Heart right ventricle (tissue), 16 donors: Measurements from ENCODE around the gene PIF1. TPM values are rescaled to one million over a fixed set of nuclear protein-coding genes. Genes with fewer than 3 reads are reported as not detected.

Source experiments
- ATAC-seq, 8 donors: fragments of 200-7000 bp; cut with Tn5 transposase; one replicate each; pipeline ENCODE4 v1.9.1; 2020; ENCODE audit warnings: mild to moderate bottlenecking in 8 of 8, moderate library complexity in 8 of 8, moderate number of reproducible peaks in 1 of 8
- DNase-seq, 2 donors: peaks; one replicate each; pipeline ENCODE4 v3.0.0-alpha.2; 2020
- H3K27ac ChIP-seq, 10 donors: fragments of 200-600 bp; sonication (generic) in 2 of 10; one replicate each; pipeline versions ENCODE4 v1.5.0 to v1.8.0; 2020 to 2022; ENCODE audit warnings: mild to moderate bottlenecking in 3 of 10
- H3K27me3 ChIP-seq, 7 donors: fragments of 200-600 bp; one replicate each; pipeline ENCODE4 v1.8.0; 2021 to 2022; ENCODE audit warnings: mild to moderate bottlenecking in 2 of 7
- H3K36me3 ChIP-seq, 9 donors: fragments of 200-600 bp; sonication (generic) in 1 of 9; one replicate each; pipeline versions ENCODE4 v1.5.0 to v1.8.0; 2020 to 2022; ENCODE audit warnings: mild to moderate bottlenecking in 2 of 9
- H3K4me1 ChIP-seq, 9 donors: fragments of 200-600 bp; sonication (generic) in 1 of 9; one replicate each; pipeline versions ENCODE4 v1.5.0 to v1.8.0; 2020 to 2022; ENCODE audit warnings: mild to moderate bottlenecking in 4 of 9
- H3K4me3 ChIP-seq, 10 donors: fragments of 200-600 bp; sonication (generic) in 2 of 10; one replicate each; pipeline versions ENCODE4 v1.5.0 to v1.8.0; 2020 to 2022; ENCODE audit warnings: mild to moderate bottlenecking in 7 of 10, moderate library complexity in 2 of 10
- H3K9me3 ChIP-seq, 11 donors: fragments of 200-600 bp in 10 of 11; sonication (generic) in 2 of 11; one replicate each; pipeline versions ENCODE4 v1.5.0 to v1.8.0; 2013 to 2022; ENCODE audit warnings: mild to moderate bottlenecking in 2 of 11, control low read depth in 1 of 11, moderate library complexity in 1 of 11
- CTCF ChIP-seq, 9 donors: fragments of 200-600 bp; sonication (generic) in 2 of 9; IDR thresholded peaks; one replicate each; pipeline versions ENCODE4 v1.5.0 to v1.8.0; 2021 to 2022; ENCODE audit warnings: antibody characterized with exemption in 9 of 9, mild to moderate bottlenecking in 5 of 9, moderate library complexity in 1 of 9
- WGBS, 2 donors: extraction: QIAGEN DNeasy Blood & Tissue Kit; methylation state at CpG; one replicate each; pipeline ENCODE4 v1.1.7; 2013; ENCODE audit warnings: inconsistent platforms in 1 of 2; 5-methylcytosine and 5-hydroxymethylcytosine counted together
- intact Hi-C, 10 donors: fragments of 100-400 bp; cut with DNase I; formaldehyde crosslinking; loops; one replicate each; pipeline versions ENCODE4 v1.11.1 to v1.14.2; 2022
- polyA plus RNA-seq, 2 donors: library from polyadenylated mRNA; stranded (reverse); fragments of 200-250 nt; gene quantifications; one replicate each; pipeline ENCODE4 v1.2.3, GENCODE V29; 2013
- total RNA-seq, 10 donors: library from RNA; stranded (reverse); fragmentation: NEBNext Ultra II Directional in 3 of 10; extraction: Animal tissue kit (Norgen Biotek cat#: 25700) in 3 of 10; gene quantifications; one replicate each; pipeline versions ENCODE4 v1.2.1 to v1.2.4, GENCODE V29; 2021 to 2023
- donor health status: Arrhythmogenic right ventricular cardiomyopathy.
- donor health status: ischemic (EF 13 %, LVEDD 7.1; RV severe dilation, severe dysfunction).
- donor health status: healthy with polysubstance abuse.
- donor health status: DM: no; HTN: yes; CAD: no.
- donor health status: DM: no; HTN: no; CAD: no.
- donor health status: ischemic (EF 25% LVEDD 6.9; RV normal size, moderate dysfunction).
- donor health status: ischemic (EF 25% LVEDD 5.7; RV mildly dilated, moderate dysfunction).
- donor health status: healthy.
- donor health status: DM: yes; HTN: yes; CAD: no.
- donor health status: Ischemic cardiomyopathy.
- donor health status: ischemic (EF 35%, LVEDD 5.7; RV mildly dilated, moderate dysfunction).
- donor health status: nonischemic (EF 11% LVEDD 7.7; RV severe dilation, severe dysfunction).
- donor health status: DM: yes; HTN: yes; CAD: no.
- donor health status: PGD.
- donor health status: ischemic (EF 29% LVEDD 5.4; RV normal size, mild dysfunction).
- donor health status: nonischemic (EF 23%, LVEDD 6.1; RV moderate dilation, normal function).

PIF1 gene
- total and polyA plus RNA-seq, 12 donors = 0.22 to 2.9 (median 0.45) TPM

GRCh38 chr15:64774037-64774628 is 51.3 kb downstream of the PIF1 start:
- TF ChIP-seq CTCF (IDR thresholded peaks at IDR 0.05) = no peak
- Histone ChIP-seq H3K4me3 (peak overlapping the region in 9 of 10 donors; percentile 61 to 92 (median 67)), H3K4me1 (peaks cover 0 to 53% (median 18%) of the 10 kb centered on the region in 9 donors), H3K36me3 (no peaks in the 10 kb centered on the region), H3K9me3 (no peaks in the 10 kb centered on the region), H3K27me3 (peaks cover 0 to 47% (median 0%) of the 10 kb centered on the region in 7 donors), H3K27ac (peak overlapping the region; percentile 81 to 96 (median 94))
- DNase-seq = peak in 1 of 2 donors; percentile 21
- ATAC-seq = peak in 7 of 8 donors; percentile 14 to 65 (median 58)
- intact Hi-C loops = loop anchor here in 1 of 10 donors (2.0 kb wide), 1 partner anchor 71 kb away; no protein-coding TSS in a partner anchor
- WGBS, 2 donors = 37 to 46% methylated on average over 21 of the region's 21 CpGs

- Histone ChIP-seq H3K4me1 (peaks cover 0 to 53% (median 18%) of the 10 kb centered on the region in 9 donors), H3K27me3 (peaks cover 0 to 47% (median 0%) of the 10 kb centered on the region in 7 donors), H3K4me3 (peak overlapping the region in 9 of 10 donors; percentile 61 to 92 (median 67)), H3K36me3 (no peaks in the 10 kb centered on the region), H3K27ac (peak overlapping the region; percentile 81 to 96 (median 94)), H3K9me3 (no peaks in the 10 kb centered on the region)
- WGBS, 2 donors = 76 to 77% methylated on average over 2 of the region's 2 CpGs
- ATAC-seq (peak in 3 of 8 donors; percentile 1 to 7 (median 3)), DNase-seq (no peak)
- intact Hi-C loops = loop anchor here in 1 of 10 donors (2.0 kb wide), 1 partner anchor 71 kb away; no protein-coding TSS in a partner anchor
- TF ChIP-seq CTCF (IDR thresholded peaks at IDR 0.05) = no peak
These were observed 51.8 kb downstream of the PIF1 start for GRCh38 chr15:64773606-64774005.

GRCh38 chr15:64772964-64773363 is 52.5 kb downstream of the PIF1 start:
- no peak for DNase-seq
- Histone ChIP-seq H3K4me1 (peaks cover 0 to 59% (median 18%) of the 10 kb centered on the region in 9 donors), H3K27me3 (peaks cover 0 to 47% (median 0%) of the 10 kb centered on the region in 7 donors), H3K27ac (peak overlapping the region in 8 of 10 donors; percentile 10 to 96 (median 94)), H3K4me3 (peak overlapping the region in 4 of 10 donors; percentile 61 to 70 (median 64)), H3K9me3 (no peaks in the 10 kb centered on the region), H3K36me3 (no peaks in the 10 kb centered on the region)
- no peak for ATAC-seq
- intact Hi-C loops = no loop called here
- no peak for TF ChIP-seq CTCF (IDR thresholded peaks at IDR 0.05)
- whole genome bisulfite sequencing, 2 donors = 86 to 92% methylated on average over 6 of the region's 6 CpGs

- Histone ChIP-seq H3K4me3 (no peak overlapping the region), H3K4me1 (peaks cover 0 to 63% (median 18%) of the 10 kb centered on the region in 9 donors), H3K36me3 (no peaks in the 10 kb centered on the region), H3K27ac (peak overlapping the region in 6 of 10 donors; percentile 9 to 96 (median 94)), H3K9me3 (no peaks in the 10 kb centered on the region), H3K27me3 (peaks cover 0 to 45% (median 0%) of the 10 kb centered on the region in 7 donors)
- TF ChIP-seq CTCF (IDR thresholded peaks at IDR 0.05) = no peak
- 61 to 62% methylated on average over 3 of the region's 3 CpGs for WGBS, 2 donors
- intact Hi-C loops = no loop called here
- DNase-seq = no peak
- ATAC-seq = no peak
These were observed 53.0 kb downstream of the PIF1 start for GRCh38 chr15:64772488-64772887.
